ENCODE results near the gene PANK4.

PANK4 gene

GRCh38 chr1:2499986-2500596, 26.3 kb downstream of the PANK4 start:
- no peak for TF ChIP-seq CTCF (IDR thresholded peaks at IDR 0.05; ENCODE audit: low read depth, low read length)
- DNase-seq (ENCODE audit: extremely low read depth, low read depth), result no peak

GRCh38 chr1:2499260-2499659, 27.1 kb downstream of the PANK4 start:
- DNase-seq (ENCODE audit: extremely low read depth, low read depth), result no peak
- no peak for TF ChIP-seq CTCF (IDR thresholded peaks at IDR 0.05; ENCODE audit: low read depth, low read length)

- no peak for TF ChIP-seq CTCF (IDR thresholded peaks at IDR 0.05; ENCODE audit: low read depth, low read length)
- DNase-seq (ENCODE audit: extremely low read depth, low read depth), result no peak
Observed at GRCh38 chr1:2498648-2499047, 27.7 kb downstream of the PANK4 start.

GRCh38 chr1:2497891-2498290, 28.5 kb downstream of the PANK4 start:
- no peak for DNase-seq (ENCODE audit: extremely low read depth, low read depth)
- no peak for TF ChIP-seq CTCF (IDR thresholded peaks at IDR 0.05; ENCODE audit: low read depth, low read length)

GRCh38 chr1:2496746-2497145, 29.6 kb downstream of the PANK4 start:
- no peak for TF ChIP-seq CTCF (IDR thresholded peaks at IDR 0.05; ENCODE audit: low read depth, low read length)
- no peak for DNase-seq (ENCODE audit: extremely low read depth, low read depth)

- TF ChIP-seq CTCF (IDR thresholded peaks at IDR 0.05; ENCODE audit: low read depth, low read length), result no peak
- DNase-seq (ENCODE audit: extremely low read depth, low read depth), result no peak
Observed at GRCh38 chr1:2496087-2496622, 30.2 kb downstream of the PANK4 start.

- TF ChIP-seq CTCF (IDR thresholded peaks at IDR 0.05; ENCODE audit: low read depth, low read length), result no peak
- DNase-seq (ENCODE audit: extremely low read depth, low read depth), result no peak
Observed at GRCh38 chr1:2495546-2495945, 30.9 kb downstream of the PANK4 start.

Data from AG09319 (cell line).